Body of pancreas (tissue), 4 donors: Measurements from ENCODE around the gene STAMBP.

Experiments
- CTCF ChIP-seq, 7 experiments: fragments of 450-650 bp in 4 of 7; fragments of 200-600 bp in 3 of 7; sonication (generic) in 3 of 7; IDR thresholded peaks; one replicate each; pipeline ENCODE4 v1.5.1; 2016 to 2019; ENCODE audit warnings: antibody characterized with exemption in 7 of 7
- POLR2A ChIP-seq, 3 donors: fragments of 450-650 bp; IDR thresholded peaks; one replicate each; pipeline ENCODE4 v1.6.1; 2016; ENCODE audit warnings: antibody characterized with exemption in 3 of 3, mild to moderate bottlenecking in 2 of 3

DNA sequence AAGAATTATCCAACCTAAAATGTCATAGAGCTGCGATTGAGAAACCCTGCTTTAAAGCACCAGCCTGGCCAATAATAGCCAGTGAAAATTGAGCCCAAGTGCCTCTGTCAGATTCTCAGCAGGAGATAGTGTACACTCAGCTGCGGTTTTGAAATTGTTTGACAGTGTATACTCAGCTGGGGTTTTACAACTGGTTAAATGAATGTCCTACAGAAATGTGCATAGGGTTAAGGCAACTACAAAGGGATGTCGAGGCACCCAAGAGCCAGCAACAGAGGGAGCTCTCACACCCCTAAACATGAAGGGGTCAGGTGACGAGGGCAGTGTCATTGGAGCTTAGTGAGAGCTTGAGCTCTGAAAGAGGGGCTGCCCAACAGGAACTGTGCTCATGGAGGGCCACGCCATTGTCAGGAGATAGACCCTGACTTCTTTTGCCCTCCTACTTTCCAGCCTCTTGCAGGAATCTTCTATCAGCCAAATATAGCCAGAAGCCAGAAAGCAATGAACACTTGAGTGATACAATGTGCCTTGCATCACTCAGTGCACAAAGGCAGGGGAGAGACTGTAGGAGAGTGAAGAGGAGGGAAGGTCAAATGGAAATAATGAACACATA lies 79.2 kb downstream of the STAMBP start:
- TF ChIP-seq CTCF (IDR thresholded peaks at IDR 0.05) (peak in 5 of 7 experiments; percentile 13 to 44 (median 32)), POLR2A (IDR thresholded peaks at IDR 0.05) (no peak)
